Measurements from ENCODE around the gene TAF6.

The TAF6 gene

DNA sequence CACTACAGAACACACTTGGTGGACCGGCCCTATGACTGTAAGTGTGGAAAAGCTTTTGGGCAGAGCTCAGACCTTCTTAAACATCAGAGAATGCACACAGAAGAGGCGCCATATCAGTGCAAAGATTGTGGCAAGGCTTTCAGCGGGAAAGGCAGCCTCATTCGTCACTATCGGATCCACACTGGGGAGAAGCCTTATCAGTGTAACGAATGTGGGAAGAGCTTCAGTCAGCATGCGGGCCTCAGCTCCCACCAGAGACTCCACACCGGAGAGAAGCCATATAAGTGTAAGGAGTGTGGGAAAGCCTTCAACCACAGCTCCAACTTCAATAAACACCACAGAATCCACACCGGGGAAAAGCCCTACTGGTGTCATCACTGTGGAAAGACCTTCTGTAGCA is 55.0 kb downstream of the TAF6 start:
- DNase-seq: no peak

DNA sequence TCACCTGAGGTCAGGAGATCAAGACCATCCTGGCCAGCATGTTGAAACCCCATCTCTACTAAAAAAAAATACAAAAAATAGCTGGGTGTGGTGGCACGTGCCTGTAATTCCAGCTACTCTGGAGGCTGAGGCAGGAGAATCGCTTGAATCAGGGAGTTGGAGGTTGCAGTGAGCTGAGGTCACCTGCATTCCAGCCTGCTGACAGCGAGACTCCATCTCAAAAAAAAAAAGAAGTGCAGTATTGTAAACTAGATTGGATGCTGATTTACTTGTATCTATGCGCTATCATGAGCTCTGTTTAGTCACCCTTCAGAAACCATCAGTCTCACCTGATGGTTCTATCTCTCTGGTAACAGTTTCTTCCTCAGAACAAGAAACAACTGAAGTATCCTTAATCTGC is 55.8 kb downstream of the TAF6 start:
- DNase-seq: no peak

DNA sequence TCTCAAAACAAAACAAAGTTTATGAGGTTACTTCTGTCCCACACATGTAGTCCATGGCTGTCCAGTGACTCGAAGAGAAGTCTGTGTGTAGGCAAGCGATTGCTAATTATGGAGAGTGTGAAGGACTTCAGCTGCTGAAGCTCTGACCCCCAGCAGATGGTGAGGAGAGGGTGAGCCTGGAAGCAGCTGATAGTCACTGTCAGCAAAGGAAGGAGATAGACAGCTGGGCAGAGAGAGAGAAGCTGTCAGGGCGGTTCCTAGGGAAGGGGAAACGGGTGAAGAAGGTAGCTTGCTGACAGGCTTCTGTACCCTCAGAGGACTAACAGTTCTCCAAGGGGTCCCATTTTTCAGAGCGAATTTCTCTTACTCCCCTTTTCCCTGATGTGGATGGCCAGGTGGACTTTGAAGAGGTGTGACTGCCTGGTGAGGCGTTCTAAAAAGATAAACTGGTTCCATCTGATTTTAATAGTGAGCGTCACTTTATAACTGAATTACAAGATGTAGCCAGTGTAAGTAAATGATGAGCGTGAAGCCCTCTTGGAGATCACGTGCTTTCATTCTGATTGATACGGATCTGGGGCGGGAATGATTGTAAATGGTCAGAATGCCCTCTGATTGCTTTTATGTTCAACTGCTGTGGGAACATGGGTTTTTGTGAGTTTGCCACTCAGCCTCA is 57.5 kb downstream of the TAF6 start:
- DNase-seq: no peak

- no peak for DNase-seq
Observed at GRCh38 chr7:100059251-100059739, 59.9 kb downstream of the TAF6 start.
